HG03025 (cell line): Measurements from ENCODE around the gene IL10.
A peak's percentile ranks its signal among the peaks of the same experiment; 100 is the strongest.

ENCODE experiments used
- ATAC-seq: cut with Tn5 transposase; IDR thresholded peaks from one replicate; pipeline ENCODE4 v1.9.1; 2021; ENCODE audit warnings: mild to moderate bottlenecking, moderate library complexity; ENCODE audit not compliant: unreplicated experiment, low FRiP score

Gene IL10

GRCh38 chr1:206772243-206772937, at the start of gene IL10:
Gene IL10, minus strand, starts transcription at chr1:206772494. Its CDS starts 59 bp downstream, at chr1:206772435.
- ATAC-seq, result no peak

GRCh38 chr1:206821493-206821892, 49.2 kb upstream of the IL10 start:
- ATAC-seq, result no peak

DNA sequence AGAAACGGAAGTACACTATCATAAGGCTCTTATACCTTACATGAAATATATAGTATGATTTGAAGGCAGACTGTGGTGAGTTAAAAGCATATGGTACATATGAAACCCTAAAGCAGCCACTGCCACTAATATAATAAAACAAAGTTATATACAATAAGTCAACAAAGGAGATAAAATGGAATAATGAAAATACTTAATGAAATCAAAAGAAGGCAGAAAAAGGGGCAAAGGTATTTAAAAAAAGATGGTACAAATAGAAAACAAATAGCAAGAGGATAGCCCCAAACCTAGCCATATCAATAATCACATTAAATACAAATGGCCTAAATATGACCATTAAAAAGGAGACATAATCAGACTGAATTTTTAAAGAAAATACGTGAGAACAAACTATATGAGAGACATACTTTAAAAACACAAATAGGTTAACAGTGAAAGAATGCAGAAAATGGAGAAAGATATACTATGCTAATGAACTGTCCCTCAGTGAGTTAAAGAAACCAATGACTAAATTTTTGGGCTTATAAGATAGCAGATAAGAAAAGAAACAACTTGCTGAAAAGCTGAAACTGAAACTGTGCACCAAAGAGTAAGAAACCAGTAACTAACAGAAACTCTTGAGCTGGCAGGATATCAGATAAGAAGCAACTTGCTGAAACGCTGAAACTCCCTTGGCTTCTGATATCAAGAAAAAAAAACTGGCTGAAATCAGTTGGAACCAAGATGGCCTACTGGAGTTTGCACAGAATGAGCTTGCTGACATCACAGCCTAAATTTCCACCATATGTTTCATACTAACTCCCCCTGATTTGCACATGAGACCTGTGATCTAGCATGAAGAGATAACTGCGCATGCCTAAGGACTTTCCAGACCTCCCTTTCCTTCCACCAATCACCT, 44.3 kb upstream of the IL10 start:
- ATAC-seq, result no peak

DNA sequence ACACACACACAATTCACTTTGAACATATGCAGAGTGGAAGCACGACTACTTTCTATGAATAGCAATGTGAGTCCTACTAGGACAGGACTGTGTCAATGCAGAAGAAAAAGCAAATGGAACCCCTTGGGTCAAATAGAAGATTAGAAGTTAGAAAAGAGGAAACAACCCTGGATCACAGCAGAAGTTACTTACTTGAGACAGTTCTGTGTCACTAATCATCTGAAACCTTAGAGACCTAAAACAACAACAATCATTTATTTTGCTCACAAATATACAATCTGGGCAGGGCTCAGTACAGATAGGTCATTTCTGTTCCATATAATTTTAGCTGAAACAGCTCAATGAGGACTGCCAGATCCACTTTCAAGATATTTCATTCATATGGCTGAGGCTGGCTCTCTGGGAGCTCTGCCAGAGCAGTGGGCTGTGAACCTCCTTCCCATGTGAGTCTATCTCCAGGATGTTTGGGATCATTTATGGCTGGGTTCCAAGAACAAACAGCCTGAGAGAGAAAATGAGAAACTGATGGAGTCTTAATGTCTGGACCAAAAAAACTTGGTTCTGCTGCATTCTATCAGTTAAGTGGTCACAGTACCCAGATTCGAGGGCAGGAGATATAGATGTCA, 42.5 kb upstream of the IL10 start:
- no peak for ATAC-seq

GRCh38 chr1:206812471-206812870, 40.2 kb upstream of the IL10 start:
- no peak for ATAC-seq

DNA sequence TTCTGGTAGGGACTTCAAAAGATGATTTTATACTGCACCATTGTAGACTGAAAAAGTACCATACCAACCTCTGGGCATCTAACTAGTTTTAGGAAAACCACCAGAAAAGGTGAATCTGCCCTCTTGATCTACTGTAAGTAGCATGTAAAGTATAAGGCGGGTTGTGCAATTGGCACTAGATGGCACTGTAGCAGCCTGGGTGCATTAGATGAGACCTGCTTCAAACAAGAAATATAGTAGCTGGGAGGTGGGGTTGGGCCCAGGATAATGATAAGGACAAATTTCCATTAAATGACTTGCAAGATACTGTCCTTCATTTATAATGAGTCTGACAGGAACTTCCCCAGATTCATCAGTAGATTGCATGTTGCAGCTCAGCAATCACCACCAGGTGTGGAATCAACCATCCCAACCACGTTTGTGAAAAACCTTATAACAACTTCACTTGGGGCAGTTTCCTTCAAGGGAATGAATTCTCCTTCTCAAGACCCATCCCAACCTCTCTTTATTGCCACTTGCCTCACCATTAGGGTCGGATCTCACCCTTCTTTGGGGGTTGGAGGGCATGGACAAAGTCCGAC, 37.3 kb upstream of the IL10 start:
- ATAC-seq, result no peak

DNA sequence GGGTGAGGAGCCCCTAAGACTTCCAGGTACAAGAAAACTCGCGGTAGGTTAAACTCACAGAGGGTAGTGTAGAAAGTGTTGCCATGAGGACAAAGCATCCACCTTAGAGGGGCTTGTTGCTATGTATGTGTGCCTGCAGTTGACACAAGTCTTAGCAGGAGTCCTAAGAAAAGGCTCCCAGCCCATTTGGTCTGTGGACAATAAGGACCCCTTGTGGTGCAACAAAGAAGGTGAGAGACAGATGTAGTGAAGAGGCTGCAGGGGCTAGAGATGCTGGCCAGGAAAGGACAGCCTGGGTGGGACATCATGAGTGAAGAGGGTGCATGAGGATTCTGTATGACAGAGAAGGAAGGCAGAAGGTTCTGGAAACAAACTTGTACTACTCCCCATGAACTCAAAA, 36.3 kb upstream of the IL10 start:
- ATAC-seq, result no peak

GRCh38 chr1:206805357-206805756, 33.1 kb upstream of the IL10 start:
- ATAC-seq, result no peak

GRCh38 chr1:206804156-206804737, 32.0 kb upstream of the IL10 start:
- no peak for ATAC-seq

- ATAC-seq, result peak; percentile 94
These were observed 31.0 kb upstream of the IL10 start for GRCh38 chr1:206803221-206803730.

DNA sequence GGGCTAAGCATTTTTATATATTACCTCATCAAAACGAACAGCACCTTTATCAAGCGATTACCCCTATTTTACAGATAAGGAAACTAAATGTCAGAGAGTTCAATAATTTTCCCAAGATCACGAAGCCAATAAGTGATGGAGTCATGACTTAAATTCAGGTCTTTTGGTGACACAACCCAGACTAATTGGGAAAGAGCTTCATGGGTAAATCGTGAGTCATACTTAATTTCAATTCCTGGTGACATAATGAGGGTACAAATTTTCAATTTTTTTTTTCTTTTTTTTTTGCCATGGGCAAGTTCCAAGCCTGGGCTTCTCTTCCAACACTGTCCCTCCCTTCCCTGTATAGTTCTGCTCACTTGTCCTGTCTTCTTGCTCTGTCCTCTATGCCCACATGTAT, 30.1 kb upstream of the IL10 start:
- no peak for ATAC-seq

DNA sequence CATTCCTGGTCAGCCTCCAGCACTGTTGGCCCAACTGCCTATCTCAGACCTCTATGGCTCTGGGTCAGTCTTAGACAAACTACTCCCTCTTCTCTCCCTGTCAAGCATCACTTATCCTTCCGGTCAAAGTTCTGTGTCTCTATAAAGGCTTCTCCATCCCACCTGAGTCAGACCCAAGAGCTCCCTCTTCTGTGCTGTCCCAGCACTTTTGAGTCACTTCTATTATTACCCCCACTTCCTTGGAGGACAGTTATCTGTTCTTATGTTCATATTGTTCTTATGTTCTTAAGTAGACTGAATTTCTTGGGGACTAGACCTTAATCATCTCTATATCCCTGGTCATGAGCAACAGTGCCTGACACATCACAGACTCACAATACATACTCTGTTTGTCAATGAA, 29.2 kb upstream of the IL10 start:
- ATAC-seq, result no peak

- no peak for ATAC-seq
These were observed 28.6 kb upstream of the IL10 start for GRCh38 chr1:206800891-206801290.

- no peak for ATAC-seq
These were observed 28.1 kb upstream of the IL10 start for GRCh38 chr1:206800411-206800810.

DNA sequence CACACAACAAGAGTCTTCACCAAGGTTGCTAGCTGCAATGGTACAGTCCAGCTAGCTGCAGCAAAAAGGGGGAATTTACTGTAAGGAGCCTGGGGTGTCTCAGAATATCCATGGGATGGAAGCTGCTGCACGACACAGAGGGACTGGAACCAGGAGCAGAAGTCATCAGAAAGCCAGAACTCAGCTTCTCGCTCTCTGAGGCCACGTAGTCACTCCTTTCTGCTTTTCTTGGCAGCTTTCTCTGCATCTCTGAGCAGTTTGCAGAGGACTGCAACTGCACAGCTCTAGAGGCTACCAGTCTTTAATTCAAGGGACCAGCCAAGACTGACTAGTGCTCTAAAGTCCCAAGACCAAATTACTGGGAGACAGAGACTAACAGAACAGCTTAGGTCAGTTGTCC, 27.0 kb upstream of the IL10 start:
- ATAC-seq, result no peak

DNA sequence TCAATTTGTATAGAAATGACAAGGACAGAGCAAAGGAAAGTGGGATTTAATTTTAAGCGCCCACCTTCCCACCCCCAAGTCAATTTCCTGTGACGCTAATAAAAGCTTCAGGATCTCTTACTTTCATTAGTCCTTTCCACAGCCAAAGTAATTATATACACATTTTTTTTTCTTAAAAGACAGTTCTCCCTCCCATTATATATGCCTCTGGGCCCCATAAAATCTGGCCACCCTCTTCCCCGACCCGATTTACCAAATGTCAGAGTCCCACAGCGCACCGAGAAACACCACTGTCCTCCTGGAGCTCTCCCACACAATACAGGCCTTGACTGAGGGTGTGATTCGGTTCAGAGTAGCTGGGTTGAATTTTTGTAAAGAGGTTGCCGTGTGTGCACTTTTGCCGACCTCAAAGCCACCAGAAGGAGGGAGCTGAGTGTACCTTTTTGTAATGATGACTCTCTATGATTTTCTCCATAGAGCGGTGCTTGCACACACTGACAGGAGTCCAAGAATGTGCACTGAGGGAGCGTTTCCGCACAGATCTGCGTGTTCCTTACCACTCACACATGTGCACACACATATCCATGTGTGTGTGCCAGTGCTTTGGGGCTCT, 26.2 kb upstream of the IL10 start:
- ATAC-seq, result no peak

GRCh38 chr1:206797534-206798383, 25.5 kb upstream of the IL10 start:
- no peak for ATAC-seq

- ATAC-seq, result no peak
These were observed 24.7 kb upstream of the IL10 start for GRCh38 chr1:206796981-206797402.

DNA sequence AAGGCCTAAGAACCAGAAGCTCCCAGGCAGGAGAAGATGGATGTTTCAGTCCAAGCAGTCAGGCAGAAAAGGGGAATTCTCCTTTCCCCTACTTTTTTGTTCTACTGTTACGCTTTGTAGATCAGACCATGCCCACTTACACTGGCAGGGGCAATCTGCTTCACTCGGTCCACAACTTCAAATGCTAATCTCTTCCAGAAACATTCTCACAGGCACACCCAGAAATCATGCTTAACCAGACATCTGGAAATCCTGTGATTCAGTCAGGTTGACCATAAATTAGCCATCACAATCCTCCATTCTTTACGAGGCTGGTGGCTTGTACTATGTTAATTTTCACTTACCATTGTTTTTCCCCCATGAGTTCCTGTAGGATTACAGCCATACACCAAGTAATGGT, 23.8 kb upstream of the IL10 start:
- ATAC-seq, result no peak
